H1 (cell line): ENCODE data around the gene PDXP.

Experiments used
- ATF3 ChIP-seq: IDR thresholded peaks from 2 replicates; pipeline ENCODE4 v1.6.1; 2011; ENCODE audit warnings: low read depth, mild to moderate bottlenecking, low read length; ENCODE audit not compliant: insufficient read depth
- GTF2F1 ChIP-seq: IDR thresholded peaks from 2 replicates; pipeline ENCODE4 v1.6.1; 2012; ENCODE audit warnings: low read depth, low read length, improper control_type of control experiment, borderline replicate concordance
- JUN ChIP-seq: IDR thresholded peaks from 2 replicates; pipeline ENCODE4 v1.6.1; 2011; ENCODE audit warnings: low read depth, mild to moderate bottlenecking, improper control_type of control experiment, low read length
- NRF1 ChIP-seq: IDR thresholded peaks from 2 replicates; pipeline ENCODE4 v1.6.1; 2011; ENCODE audit warnings: mild to moderate bottlenecking, low read depth, low read length, improper control_type of control experiment
- POLR2A ChIP-seq, 2 experiments: IDR thresholded peaks; 1 replicate in 1 of 2; 2 replicates in 1 of 2; pipeline ENCODE4 v1.6.1; 2011; ENCODE audit warnings: low read depth in 2 of 2, low read length in 2 of 2, mild to moderate bottlenecking in 2 of 2; ENCODE audit errors: control extremely low read depth in 1 of 2
- RFX5 ChIP-seq: IDR thresholded peaks from 2 replicates; pipeline ENCODE4 v1.6.1; 2011; ENCODE audit warnings: low read depth, low read length, improper control_type of control experiment, borderline replicate concordance
- RXRA ChIP-seq: IDR thresholded peaks from 2 replicates; pipeline ENCODE4 v1.6.1; 2011; ENCODE audit warnings: low read depth, mild to moderate bottlenecking, low read length, moderate library complexity; ENCODE audit not compliant: insufficient read depth
- SAP30 ChIP-seq: fragments of 300-600 bp; sonication (generic); IDR thresholded peaks from 2 replicates; pipeline ENCODE4 v1.7.1; 2012; ENCODE audit warnings: low read length, moderate library complexity, mild to moderate bottlenecking, inconsistent platforms; ENCODE audit not compliant: insufficient read depth, insufficient replicate concordance

DNA sequence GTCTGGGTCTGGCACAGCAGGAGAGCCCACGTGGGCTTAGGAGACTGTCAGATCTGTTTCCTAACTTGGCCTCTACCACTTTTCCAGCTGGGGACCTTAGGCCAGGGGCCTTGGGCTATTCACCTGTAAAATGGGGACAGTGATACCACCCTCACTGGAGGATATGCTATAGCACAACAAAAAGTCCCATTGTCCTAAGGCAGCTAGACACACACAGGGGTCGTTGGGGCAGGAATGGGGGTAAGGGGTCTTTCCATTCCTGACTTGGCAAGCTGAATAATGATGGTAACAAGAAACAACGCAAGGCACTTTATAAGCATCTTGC, 21.6 kb upstream of the PDXP start:
- TF ChIP-seq RFX5: no peak
- TF ChIP-seq GTF2F1: no peak
- TF ChIP-seq ATF3: no peak
- no peak for TF ChIP-seq NRF1
- no peak for TF ChIP-seq JUN
- TF ChIP-seq SAP30: no peak
- no peak for TF ChIP-seq POLR2A (IDR thresholded peaks at IDR 0.05; ENCODE audit: control extremely low read depth in 1 of 2, low read depth in 2 of 2, low read length in 2 of 2)
- TF ChIP-seq RXRA: no peak
